Activated B cell treated with CpG ODN at 0.5 μM for 24 hours (primary cell): ENCODE results near the gene RYR1. TPM values are rescaled to one million over a fixed set of nuclear protein-coding genes. Genes with fewer than 3 reads are reported as not detected.

Experiments used
- ATAC-seq: fragments of 200-7000 bp; cut with Tn5 transposase; one replicate; pipeline ENCODE4 v1.10.0; 2021; ENCODE audit warnings: low read depth, mild to moderate bottlenecking, moderate library complexity
- CTCF ChIA-PET: fragments of 350-600 bp; sonication (Branson Sonifier 250); formaldehyde crosslinking; loops from one replicate; lab custom pipeline; 2021; ENCODE audit warnings: antibody characterized with exemption; lab: Charles Lee
- POLR2A ChIA-PET: fragments of 350-600 bp; sonication (Branson Sonifier 250); formaldehyde crosslinking; loops from one replicate; lab custom pipeline; 2021; ENCODE audit warnings: antibody characterized with exemption; lab: Charles Lee
- DNase-seq: peaks from one replicate; pipeline ENCODE4 v3.0.0; 2022
- H3K27ac Mint-ChIP-seq: one replicate; pipeline ENCODE4 v1.8.0; 2020; ENCODE audit warnings: mixed read lengths
- H3K27me3 Mint-ChIP-seq: one replicate; pipeline ENCODE4 v1.8.0; 2021; ENCODE audit warnings: mixed read lengths
- H3K36me3 Mint-ChIP-seq: one replicate; pipeline ENCODE4 v1.8.0; 2021; ENCODE audit warnings: low read depth, mixed read lengths
- H3K4me1 Mint-ChIP-seq: one replicate; pipeline ENCODE4 v1.8.0; 2021; ENCODE audit warnings: mixed read lengths
- H3K4me3 Mint-ChIP-seq: one replicate; pipeline ENCODE4 v1.8.0; 2020; ENCODE audit warnings: mild to moderate bottlenecking, mixed read lengths
- H3K9me3 Mint-ChIP-seq: one replicate; pipeline ENCODE4 v1.8.0; 2020; ENCODE audit warnings: mixed read lengths
- CTCF ChIP-seq: fragments of 200-600 bp; IDR thresholded peaks from one replicate; pipeline ENCODE4 v1.8.0; 2022; ENCODE audit warnings: antibody characterized with exemption, mild to moderate bottlenecking
- intact Hi-C: fragments of 100-400 bp; cut with micrococcal nuclease; formaldehyde crosslinking; loops from one replicate; pipeline ENCODE4 v1.15.1; 2024
- total RNA-seq: library from RNA; stranded (reverse); gene quantifications from 2 replicates; pipeline ENCODE4 v1.2.3, GENCODE V29; 2022

RYR1 gene
- total RNA-seq, 1 donor from 2014 or later: 4.1 TPM

DNA sequence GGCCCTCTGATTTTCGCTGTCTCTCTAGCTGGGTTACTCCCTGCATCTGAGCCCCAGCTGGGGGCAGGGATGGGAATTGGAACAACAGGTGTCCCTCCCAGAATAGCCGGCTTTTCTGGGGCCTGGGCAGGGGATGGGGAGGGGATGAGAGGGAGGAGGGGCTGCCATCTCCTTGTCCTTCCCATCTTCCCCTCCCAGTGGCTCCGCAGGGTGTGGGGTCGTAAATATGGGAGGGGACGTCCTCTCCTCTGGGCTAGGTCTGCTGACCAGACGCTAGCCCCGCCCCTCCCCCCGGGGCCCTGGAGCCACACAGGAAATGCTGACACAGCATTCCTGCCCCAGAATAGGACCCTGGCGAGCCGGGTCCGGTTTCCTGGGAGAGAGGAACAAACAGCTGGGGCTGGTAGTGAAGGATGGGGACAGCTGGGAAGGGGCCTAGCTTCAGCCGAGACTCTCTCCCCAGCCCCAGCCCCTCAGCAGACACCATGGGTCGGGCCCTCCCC, 1.1 kb downstream of the RYR1 start:
- CTCF ChIA-PET: interaction anchor here (1.0 kb wide), 1 partner anchor 32 kb away, joined by 3 read pairs; the partner anchor contains the start of gene FAM98C

DNA sequence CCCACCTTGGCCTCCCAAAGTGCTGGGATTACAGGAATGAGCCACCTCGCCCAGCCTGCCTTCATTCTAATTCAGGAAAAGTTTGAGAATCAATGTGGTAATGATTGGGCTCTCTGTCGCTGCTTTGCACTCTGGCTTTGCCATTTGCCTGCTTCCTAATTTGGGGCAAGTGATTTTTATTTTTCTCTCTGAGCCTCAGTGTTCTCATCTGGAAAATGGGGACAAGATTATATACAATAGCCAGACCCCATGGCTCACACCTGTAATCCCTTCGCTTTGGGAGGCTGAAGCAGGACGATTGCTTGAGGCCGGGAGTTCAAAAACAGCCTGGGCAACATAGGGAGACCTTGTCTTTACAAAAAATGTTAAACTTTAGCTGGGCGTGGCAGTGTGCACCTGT, 3.8 kb downstream of the RYR1 start:
- ChIA-PET POLR2A (interaction anchor here (0.8 kb wide), 1 partner anchor 34 kb away, joined by 3 read pairs; the partner anchor contains the start of gene FAM98C), CTCF (interaction anchor here (1.6 kb wide), 1 partner anchor 34 kb away, joined by 6 read pairs; the partner anchor contains the start of gene FAM98C)
- DNase-seq (no peak), ATAC-seq (no peak)
- H3K27ac Mint-ChIP-seq: no peak overlapping the region
- peaks cover 19% of the 10 kb centered on the region for H3K27me3 Mint-ChIP-seq
- H3K36me3 Mint-ChIP-seq: no peaks in the 10 kb centered on the region
- no peak overlapping the region for H3K4me3 Mint-ChIP-seq
- peaks cover 11% of the 10 kb centered on the region for H3K4me1 Mint-ChIP-seq
- TF ChIP-seq CTCF: no peak
- intact Hi-C loops: no loop called here
- H3K9me3 Mint-ChIP-seq: no peaks in the 10 kb centered on the region

More for the DNA sequence above, 1.1 kb downstream of the RYR1 start:
- Mint-ChIP-seq H3K4me1 (peaks cover 12% of the 10 kb centered on the region), H3K4me3 (no peak overlapping the region), H3K27me3 (peaks cover 14% of the 10 kb centered on the region), H3K36me3 (no peaks in the 10 kb centered on the region), H3K9me3 (no peaks in the 10 kb centered on the region), H3K27ac (no peak overlapping the region)
- no peak for TF ChIP-seq CTCF
- intact Hi-C loops: no loop called here
- ATAC-seq (no peak), DNase-seq (no peak)
- POLR2A ChIA-PET: no interaction called here

DNA sequence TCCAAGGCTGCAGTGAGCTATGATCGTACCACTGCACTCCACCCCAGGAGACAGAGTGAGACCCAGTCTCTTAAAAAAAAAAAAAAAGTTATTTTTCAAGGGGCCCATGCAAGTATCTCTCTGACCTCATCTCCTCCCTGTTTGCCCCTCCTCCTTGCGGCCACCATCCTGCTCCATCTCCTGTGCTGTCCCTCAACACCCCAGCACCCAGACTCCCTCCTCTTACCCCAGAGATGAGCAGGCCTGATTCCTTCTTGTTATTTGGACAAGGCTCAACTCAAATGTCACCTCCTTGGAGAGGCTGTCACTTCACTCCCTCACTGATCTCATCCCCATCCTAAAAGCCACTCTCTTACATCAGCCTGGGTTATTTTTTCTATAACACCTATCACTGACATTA, 4.4 kb downstream of the RYR1 start:
- no peak overlapping the region for H3K4me3 Mint-ChIP-seq

GRCh38 chr19:38440592-38440991, 7.1 kb downstream of the RYR1 start:
- ChIA-PET CTCF (no interaction called here), POLR2A (no interaction called here)
- peaks cover 2% of the 10 kb centered on the region for H3K4me1 Mint-ChIP-seq
- H3K27ac Mint-ChIP-seq: no peak overlapping the region
- no peak for ATAC-seq
- TF ChIP-seq CTCF: no peak
- no peaks in the 10 kb centered on the region for H3K36me3 Mint-ChIP-seq
- H3K4me3 Mint-ChIP-seq: no peak overlapping the region
- no peaks in the 10 kb centered on the region for H3K9me3 Mint-ChIP-seq
- H3K27me3 Mint-ChIP-seq: peaks cover 16% of the 10 kb centered on the region
- intact Hi-C loops: no loop called here
- no peak for DNase-seq

More for the DNA sequence above, 4.4 kb downstream of the RYR1 start:
- intact Hi-C loops: no loop called here
- ATAC-seq (no peak), DNase-seq (no peak)
- H3K9me3 Mint-ChIP-seq: no peaks in the 10 kb centered on the region
- CTCF ChIA-PET: interaction anchor here (1.6 kb wide), 1 partner anchor 35 kb away, joined by 6 read pairs; the partner anchor contains the start of gene FAM98C
- peaks cover 21% of the 10 kb centered on the region for H3K27me3 Mint-ChIP-seq
- POLR2A ChIA-PET: interaction anchor here (0.6 to 0.8 kb wide), 2 partner anchors 35 to 76 kb away, joined by 3 read pairs; partner anchors contain the start of gene FAM98C
- no peak for TF ChIP-seq CTCF
- H3K36me3 Mint-ChIP-seq: no peaks in the 10 kb centered on the region
- no peak overlapping the region for H3K27ac Mint-ChIP-seq
- peaks cover 11% of the 10 kb centered on the region for H3K4me1 Mint-ChIP-seq

- POLR2A ChIA-PET: no interaction called here
- CTCF ChIA-PET: no interaction called here
- Mint-ChIP-seq H3K9me3 (no peaks in the 10 kb centered on the region), H3K36me3 (no peaks in the 10 kb centered on the region), H3K27ac (no peak overlapping the region), H3K4me3 (no peak overlapping the region), H3K27me3 (peaks cover 18% of the 10 kb centered on the region), H3K4me1 (peaks cover 2% of the 10 kb centered on the region)
- ATAC-seq (peak; percentile 45), DNase-seq (no peak)
- no peak for TF ChIP-seq CTCF
- intact Hi-C loops: loop anchor here (1.0 kb wide), 1 partner anchor 39 kb away; the partner anchor contains the start of gene FAM98C
Measured at GRCh38 chr19:38441657-38442348, 8.3 kb downstream of the RYR1 start.
